K562 (cell line): ENCODE data around the gene RNASE7.

Experiments
- CEBPB ChIP-seq: fragments of 450-650 bp; IDR thresholded peaks from 2 replicates; pipeline ENCODE4 v1.6.1; 2016; ENCODE audit warnings: missing genetic modification characterization, missing compliant biosample characterization
- NCOA6 ChIP-seq: fragments of 450-650 bp; IDR thresholded peaks from 2 replicates; pipeline ENCODE4 v1.6.1; 2017; ENCODE audit warnings: mild to moderate bottlenecking

DNA sequence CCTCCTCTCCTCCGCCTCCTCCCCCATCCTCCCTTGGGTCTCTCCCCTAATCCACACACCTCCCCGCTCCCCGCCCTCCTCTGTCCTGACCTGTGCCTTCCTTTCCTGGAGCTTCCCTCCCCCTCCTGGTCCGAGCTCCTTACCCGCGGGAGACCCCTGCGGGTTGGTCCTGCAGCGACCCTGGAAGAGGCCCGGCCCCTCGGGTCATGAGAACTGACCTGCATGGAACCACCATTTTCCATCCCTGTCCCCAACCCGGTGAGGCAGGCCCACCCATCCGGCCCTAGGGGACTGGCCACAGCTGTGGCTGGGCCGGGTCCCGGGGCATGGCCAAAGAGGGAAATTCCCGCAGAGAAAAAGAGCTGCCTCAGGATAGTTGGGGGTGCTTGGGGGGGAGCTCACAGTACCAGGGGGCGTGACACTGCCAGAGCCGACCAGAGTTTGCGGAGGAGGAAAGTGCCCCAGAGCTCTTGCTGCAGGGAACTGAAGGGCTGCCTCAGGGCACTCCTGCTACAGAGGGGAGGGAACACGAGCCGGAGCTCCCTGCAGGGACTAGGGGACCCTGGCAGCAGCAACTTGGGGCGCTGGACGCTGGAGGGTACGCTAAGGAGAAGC, 28.6 kb downstream of the RNASE7 start:
- no peak for TF ChIP-seq CEBPB (tag)
- TF ChIP-seq NCOA6 = no peak
